NCI-H1092 (cell line): Measurements from ENCODE around the gene PDXP.
A peak's percentile ranks its signal among the peaks of the same experiment; 100 is the strongest.

Experiments
- DNase-seq: peaks from one replicate; lab custom pipeline; 2025; lab: John Stamatoyannopoulos, UW

PDXP gene

GRCh38 chr22:37628830-37629229 is 29.7 kb upstream of the PDXP start:
- no peak for DNase-seq

- DNase-seq: no peak
These were observed 28.6 kb upstream of the PDXP start for GRCh38 chr22:37629928-37630327.

GRCh38 chr22:37630839-37631435 is 27.6 kb upstream of the PDXP start:
- DNase-seq: no peak

GRCh38 chr22:37631448-37632173 is 26.9 kb upstream of the PDXP start:
- DNase-seq: no peak

DNA sequence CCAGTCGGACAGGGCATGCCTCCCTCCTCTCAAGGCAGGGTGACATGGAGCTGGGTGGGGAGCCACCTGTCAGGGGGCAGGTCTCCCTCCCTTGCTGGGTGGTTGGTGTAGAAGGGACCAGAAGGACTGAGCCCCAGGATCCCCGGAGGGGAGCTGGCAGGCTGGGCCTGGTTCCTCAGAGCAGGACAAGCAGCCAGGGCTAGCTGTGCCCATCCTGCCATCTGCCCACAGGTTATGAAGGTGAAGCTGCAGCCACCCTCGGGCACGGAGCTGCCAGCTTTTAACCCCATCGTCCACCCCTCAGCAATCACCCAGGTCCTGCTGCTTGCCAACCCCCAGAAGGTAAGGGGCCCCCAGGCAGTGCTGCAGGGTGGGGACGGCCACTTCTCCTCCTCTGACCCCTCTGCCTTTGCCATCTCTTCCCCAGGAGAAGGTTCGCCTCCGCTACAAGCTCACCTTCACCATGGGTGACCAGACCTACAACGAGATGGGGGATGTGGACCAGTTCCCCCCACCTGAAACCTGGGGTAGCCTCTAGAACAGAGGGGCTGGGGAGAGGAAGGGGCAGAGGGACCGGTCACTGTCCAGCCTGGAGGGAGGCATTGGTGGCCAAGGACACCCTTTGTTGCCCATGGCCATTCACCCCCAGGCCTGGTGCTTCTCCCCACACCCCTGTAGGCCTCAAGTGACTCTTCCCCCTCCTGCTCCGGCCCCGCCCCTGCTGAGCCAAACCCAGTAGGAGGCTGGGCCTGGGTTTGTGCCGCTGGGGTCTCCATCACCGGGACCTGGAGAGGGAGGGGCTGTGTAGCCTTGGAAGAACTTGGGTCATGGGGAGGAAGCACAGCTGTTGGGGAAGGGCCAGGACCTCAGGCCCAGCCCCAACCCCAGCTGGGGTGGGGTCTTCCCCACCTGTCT is 26.1 kb upstream of the PDXP start:
- DNase-seq: no peak

DNA sequence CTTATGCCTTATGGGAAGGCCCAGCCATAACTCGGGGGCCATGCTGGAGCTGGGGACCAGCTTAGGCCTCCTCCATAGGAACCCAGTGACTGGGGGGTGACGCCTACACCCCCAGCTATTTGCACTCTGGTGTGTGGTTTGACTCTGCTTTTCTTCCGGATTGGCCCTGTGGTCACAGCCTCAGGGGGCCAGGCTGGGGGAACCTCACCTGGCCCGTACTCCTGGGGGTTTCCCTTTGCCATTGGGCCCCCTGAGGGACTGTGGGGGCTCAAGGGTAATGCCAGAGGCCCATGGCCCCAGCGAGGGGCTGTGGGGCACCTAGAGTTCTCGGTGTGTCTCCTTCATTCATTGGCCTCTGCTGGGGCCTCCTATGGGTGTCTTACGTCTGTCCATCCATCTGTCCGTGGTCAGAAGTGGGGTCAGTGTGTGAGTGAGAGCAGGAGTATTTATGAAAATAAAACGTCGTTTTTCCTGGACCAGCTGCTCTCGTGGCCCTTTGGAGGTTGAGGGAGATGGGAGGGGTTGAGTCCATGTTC is 25.4 kb upstream of the PDXP start:
- DNase-seq: no peak

DNA sequence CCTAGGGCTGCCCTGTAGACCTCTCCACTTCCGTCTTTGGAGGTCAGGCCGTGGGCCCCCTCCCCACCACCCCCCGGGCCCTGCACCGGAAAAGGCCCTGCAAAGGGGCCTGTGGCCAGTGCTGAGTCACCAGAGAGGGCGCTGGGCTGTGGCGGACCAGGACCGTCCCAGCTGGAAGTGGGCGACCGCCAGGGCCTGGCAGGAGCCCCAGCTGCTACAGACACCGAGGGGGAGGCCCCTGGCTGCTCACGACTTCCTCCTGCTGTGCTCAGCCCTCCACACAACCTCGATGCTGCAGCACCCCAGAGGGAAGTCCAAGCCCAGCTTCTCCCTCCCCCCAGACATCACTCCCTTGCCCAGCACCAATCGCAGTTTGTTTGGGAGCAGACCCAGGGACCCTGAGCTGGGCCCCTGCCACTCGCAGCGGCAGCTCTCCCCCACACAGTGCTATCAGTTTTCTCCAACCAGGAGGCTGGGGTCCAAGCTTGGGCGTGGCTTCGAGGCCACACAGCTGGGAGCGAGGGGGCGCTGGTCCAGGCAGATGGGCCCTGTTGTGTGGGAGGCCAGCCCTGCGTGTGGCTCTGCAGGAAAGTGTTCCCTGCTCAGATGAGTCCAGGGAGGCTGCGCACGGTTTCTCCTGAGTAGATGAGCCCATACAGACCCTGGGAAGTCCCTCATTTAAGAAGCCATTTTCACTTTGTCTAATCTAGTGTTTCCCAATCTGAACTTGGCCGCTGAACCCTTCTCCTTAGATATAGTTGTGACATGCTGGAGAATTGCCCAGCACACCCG is 24.7 kb upstream of the PDXP start:
- peak; percentile 71 for DNase-seq

DNA sequence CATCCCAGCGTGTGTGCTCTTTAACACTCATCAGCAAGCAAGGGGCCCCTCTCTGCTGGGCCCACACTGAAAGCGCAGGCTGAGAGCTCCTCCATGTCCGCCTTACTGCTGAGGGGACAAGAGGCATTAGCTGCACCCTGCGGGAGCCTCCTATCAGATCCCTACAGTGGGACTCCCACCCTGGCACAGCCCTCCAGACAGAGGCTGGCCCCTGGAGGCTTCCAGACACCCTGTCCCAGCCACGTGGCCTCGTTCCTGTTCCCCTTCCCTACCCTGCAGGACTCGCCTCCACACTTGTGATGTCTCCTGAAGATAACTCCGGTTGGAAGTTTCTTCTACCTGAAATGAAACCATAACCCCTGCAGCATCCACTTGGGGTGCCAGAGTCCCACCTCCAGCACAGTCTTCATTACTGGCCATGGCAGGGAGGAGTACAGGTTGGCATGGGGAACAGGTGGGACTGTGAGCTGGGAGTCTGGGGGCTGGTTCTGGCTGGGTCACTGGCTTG is 24.1 kb upstream of the PDXP start:
- DNase-seq: peak; percentile 13

DNA sequence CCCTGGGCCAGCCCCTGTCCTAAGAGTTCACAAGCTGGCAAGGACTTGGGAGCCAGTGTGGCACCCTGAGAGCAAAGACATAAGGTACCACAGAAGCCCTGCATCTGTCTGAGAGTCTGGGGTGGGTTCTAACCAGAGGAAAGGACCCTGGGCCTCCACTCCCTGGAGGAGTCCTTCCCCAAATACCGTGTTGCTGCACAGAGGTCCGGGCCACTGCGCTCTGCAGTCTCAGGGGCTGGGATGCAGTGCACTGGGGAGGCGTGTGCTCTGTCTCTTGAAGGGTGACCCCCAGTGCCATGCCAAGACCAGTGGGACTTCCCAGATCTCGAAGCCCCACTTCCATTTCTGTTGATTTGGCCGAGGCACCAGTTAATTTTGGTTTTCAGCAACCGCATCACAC is 23.4 kb upstream of the PDXP start:
- DNase-seq: no peak

DNA sequence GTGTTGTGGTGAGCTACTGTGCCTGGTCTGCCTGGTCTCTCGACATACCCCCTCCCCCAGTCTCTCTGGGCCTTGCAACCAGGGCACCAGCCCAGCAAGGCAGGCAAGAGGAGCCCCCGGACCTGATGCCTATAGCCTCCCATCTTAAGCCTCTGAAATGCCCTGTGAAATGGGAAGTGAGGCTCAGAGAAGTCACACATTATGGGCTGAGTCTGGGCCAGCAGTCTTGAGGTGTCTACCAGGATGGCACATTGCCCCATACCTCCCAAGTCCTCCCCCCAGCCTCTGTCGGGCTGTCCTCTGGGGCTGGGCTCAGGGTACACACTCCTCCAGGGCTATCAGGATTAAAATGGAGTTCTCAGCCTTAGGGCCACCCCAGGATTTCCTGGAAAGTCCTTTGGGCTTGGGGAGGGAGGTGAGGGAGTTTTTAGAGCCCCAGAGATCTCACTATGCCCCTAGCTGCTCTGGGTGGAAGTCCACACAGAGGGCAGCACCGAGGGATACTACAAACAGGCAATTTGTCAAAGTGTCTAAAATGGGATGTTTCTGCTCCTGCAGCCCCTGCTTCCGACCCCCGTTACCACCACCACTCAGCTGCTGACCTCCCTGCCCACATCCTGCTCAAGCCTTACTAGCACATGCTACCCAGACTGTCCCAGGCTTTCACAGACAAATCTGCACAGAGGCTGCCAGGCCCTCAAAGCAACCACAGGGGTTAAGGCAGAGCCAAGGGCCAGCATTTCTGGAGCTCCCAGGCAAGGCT is 22.2 kb upstream of the PDXP start:
- DNase-seq: no peak

DNA sequence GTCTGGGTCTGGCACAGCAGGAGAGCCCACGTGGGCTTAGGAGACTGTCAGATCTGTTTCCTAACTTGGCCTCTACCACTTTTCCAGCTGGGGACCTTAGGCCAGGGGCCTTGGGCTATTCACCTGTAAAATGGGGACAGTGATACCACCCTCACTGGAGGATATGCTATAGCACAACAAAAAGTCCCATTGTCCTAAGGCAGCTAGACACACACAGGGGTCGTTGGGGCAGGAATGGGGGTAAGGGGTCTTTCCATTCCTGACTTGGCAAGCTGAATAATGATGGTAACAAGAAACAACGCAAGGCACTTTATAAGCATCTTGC is 21.6 kb upstream of the PDXP start:
- DNase-seq: no peak

- no peak for DNase-seq
These were observed 20.0 kb upstream of the PDXP start for GRCh38 chr22:37638391-37639069.

GRCh38 chr22:37639070-37639760 is 19.3 kb upstream of the PDXP start, which contains the start of gene SH3BP1:
SH3BP1 (plus strand) TSS chr22:37639669; CDS start chr22:37639788, 119 bp downstream.
- DNase-seq: peak; percentile 5

DNA sequence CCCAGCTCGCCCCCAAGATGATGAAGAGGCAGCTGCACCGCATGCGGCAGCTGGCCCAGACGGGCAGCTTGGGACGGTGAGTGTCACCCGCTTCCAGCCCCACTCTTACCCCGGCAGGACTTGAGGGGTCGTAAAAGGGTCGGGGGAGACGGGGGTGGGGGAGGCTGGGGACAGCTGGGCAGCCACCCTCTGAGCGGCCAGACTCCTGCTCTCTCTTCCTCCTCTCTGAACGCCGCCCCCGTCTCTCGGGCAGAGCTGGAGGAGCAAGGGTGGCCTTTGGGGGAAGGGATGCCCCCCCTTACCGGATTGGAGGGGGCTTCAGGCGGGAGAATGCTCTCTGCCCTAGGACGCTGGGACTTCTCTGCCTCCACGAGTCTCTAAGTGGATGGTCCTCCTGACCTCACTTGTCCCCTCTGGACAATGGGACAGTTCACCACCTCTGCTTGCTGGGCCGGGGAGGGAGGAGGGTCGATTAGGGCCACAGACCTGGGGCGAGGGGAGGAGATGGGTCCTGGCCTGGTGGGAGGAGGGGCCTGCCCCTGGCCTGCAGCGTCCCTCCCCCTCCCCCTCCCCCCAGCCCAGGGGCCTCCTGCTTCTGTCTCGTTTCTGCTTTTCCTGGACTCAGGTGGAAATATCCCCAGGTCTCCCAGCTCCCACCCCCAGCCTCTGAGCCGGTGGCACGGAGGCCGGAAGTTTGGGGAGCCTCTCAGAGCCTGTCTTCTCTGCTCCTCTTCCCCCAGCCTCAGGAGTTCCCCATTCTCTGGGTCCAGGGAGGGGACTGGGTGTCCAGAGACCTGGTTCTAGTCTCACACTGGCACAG is 18.5 kb upstream of the PDXP start:
- DNase-seq: no peak

- DNase-seq: no peak
These were observed 17.6 kb upstream of the PDXP start for GRCh38 chr22:37640591-37641560.

DNA sequence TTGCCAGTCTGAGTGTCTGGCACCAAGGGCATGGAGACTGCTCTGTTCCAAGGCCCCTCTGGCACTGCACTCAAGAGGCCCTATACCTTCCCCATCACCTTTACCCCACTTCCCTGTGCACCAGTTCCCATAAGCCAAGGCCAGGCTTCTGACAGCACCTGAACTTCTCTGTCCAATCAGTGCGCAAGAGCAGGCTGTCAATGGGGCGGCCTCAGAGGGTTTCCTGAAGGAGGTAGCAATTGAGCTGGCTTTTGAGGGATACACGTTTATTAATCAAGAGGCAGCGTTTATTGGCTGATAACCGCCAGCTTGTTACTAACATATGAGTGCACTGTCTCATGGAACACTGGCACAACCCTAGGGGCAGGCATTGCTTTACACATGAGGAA is 17.0 kb upstream of the PDXP start:
- DNase-seq: no peak

DNA sequence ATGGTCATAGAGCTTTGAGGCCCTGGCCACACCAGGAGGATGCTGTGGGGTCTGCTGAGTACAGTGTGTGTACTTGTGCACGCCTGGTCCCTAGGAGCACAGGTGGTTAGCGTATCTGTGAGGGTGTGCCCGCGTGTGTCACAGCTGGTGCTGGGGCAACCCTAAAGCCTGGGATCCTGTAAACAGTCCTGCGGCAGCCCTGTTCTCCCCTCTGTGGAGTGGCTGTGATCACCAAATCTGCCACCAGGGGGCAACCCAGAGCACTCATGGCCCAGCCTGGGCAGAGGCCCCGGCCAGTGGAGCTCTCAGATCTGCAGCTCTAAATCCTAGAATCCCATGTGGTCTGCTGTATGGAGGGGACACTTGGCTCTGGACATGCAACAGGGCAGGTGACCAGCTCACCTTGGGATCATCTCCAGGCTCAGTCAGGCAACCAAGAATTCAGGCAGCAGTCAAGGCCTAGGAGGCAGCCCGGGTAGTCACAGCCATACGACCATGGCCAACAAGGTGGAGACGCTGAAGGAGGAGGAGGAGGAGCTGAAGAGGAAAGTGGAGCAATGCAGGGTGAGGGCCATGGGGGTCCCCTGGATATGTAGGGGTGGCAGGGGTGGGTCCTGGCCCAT is 15.2 kb upstream of the PDXP start:
- DNase-seq: peak; percentile 26
